Heart left ventricle (tissue), 16 donors: Measurements from ENCODE around the gene MRPS10. TPM values are rescaled to one million over a fixed set of nuclear protein-coding genes. Genes with fewer than 3 reads are reported as not detected.
A peak's percentile ranks its signal among the peaks of the same experiment; 100 is the strongest.

Source experiments
- ATAC-seq, 4 donors: fragments of 200-7000 bp; cut with Tn5 transposase; one replicate each; pipeline ENCODE4 v1.9.1; 2020 to 2022; ENCODE audit warnings: moderate library complexity in 4 of 4, mild to moderate bottlenecking in 3 of 4, moderate number of reproducible peaks in 1 of 4
- DNase-seq, 5 donors: peaks; one replicate each; pipeline ENCODE4 v3.0.0-alpha.2; 2020
- H3K27ac ChIP-seq, 12 donors: fragments of 200-600 bp; sonication (generic) in 4 of 12; one replicate each; pipeline versions ENCODE4 v1.5.0 to v1.8.0; 2016 to 2022; ENCODE audit warnings: mild to moderate bottlenecking in 2 of 12
- H3K27me3 ChIP-seq, 9 donors: fragments of 200-600 bp; sonication (generic) in 2 of 9; one replicate each; pipeline versions ENCODE4 v1.5.1 to v1.8.0; 2016 to 2022; ENCODE audit warnings: mild to moderate bottlenecking in 3 of 9
- H3K36me3 ChIP-seq, 9 donors: fragments of 200-600 bp; sonication (generic) in 2 of 9; one replicate each; pipeline versions ENCODE4 v1.5.0 to v1.8.0; 2018 to 2022; ENCODE audit warnings: mild to moderate bottlenecking in 2 of 9
- H3K4me1 ChIP-seq, 12 donors: fragments of 200-600 bp; sonication (generic) in 4 of 12; one replicate each; pipeline versions ENCODE4 v1.5.0 to v1.8.0; 2016 to 2022; ENCODE audit warnings: mild to moderate bottlenecking in 3 of 12
- H3K4me3 ChIP-seq, 12 donors: fragments of 200-600 bp; sonication (generic) in 4 of 12; one replicate each; pipeline versions ENCODE4 v1.5.0 to v1.8.0; 2017 to 2022; ENCODE audit warnings: mild to moderate bottlenecking in 9 of 12, moderate library complexity in 4 of 12
- H3K9me3 ChIP-seq, 12 donors: fragments of 200-600 bp; sonication (generic) in 4 of 12; one replicate each; pipeline versions ENCODE4 v1.5.0 to v1.8.0; 2016 to 2022; ENCODE audit warnings: mild to moderate bottlenecking in 1 of 12
- POLR2A ChIP-seq, 2 donors: fragments of 450-650 bp; IDR thresholded peaks; one replicate each; pipeline ENCODE4 v1.6.1; 2017; ENCODE audit warnings: antibody characterized with exemption in 2 of 2, mild to moderate bottlenecking in 2 of 2, moderate library complexity in 2 of 2
- WGBS, 4 donors: extraction: QIAGEN DNeasy Blood & Tissue Kit in 2 of 4; methylation state at CpG; one replicate each; pipeline versions ENCODE4 v1.1.5 to v1.1.7; 2013 to 2018; 5-methylcytosine and 5-hydroxymethylcytosine counted together
- intact Hi-C, 10 donors: fragments of 100-400 bp; cut with DNase I; formaldehyde crosslinking; loops; one replicate each; pipeline versions ENCODE4 v1.11.1 to v1.14.2; 2022
- polyA plus RNA-seq, 2 donors: library from polyadenylated mRNA; stranded (reverse); fragments of 200-250 nt; gene quantifications; one replicate each; pipeline ENCODE4 v1.2.3, GENCODE V29; 2013
- total RNA-seq, 9 donors: library from RNA; depleted of rRNA in 2 of 9; stranded (reverse); fragments of >200 nt in 2 of 9; fragmentation: NEBNext Ultra II Directional in 3 of 9; extraction: Animal tissue kit (Norgen Biotek cat#: 25700) in 3 of 9; gene quantifications; one replicate each; pipeline versions ENCODE4 v1.1.0 to v1.2.4, GENCODE V29; 2016 to 2023
- TF ChIP-seq, protein P1 (sequence below), 12 donors: fragments of 200-600 bp; sonication (generic) in 4 of 12; IDR thresholded peaks; one replicate each; pipeline versions ENCODE4 v1.5.0 to v1.8.0; 2018 to 2022; ENCODE audit warnings: antibody characterized with exemption in 12 of 12, mild to moderate bottlenecking in 5 of 12
- donor health status: ischemic (EF 13 %, LVEDD 7.1; RV severe dilation, severe dysfunction).
- donor health status: healthy with polysubstance abuse.
- donor health status: DM: no; HTN: yes; CAD: no.
- donor health status: DM: no; HTN: no; CAD: no.
- donor health status: ischemic (EF 25% LVEDD 6.9; RV normal size, moderate dysfunction).
- donor health status: ischemic (EF 25% LVEDD 5.7; RV mildly dilated, moderate dysfunction).
- donor health status: healthy.
- donor health status: DM: yes; HTN: yes; CAD: no.
- donor health status: ischemic (EF 35%, LVEDD 5.7; RV mildly dilated, moderate dysfunction).
- donor health status: nonischemic (EF 11% LVEDD 7.7; RV severe dilation, severe dysfunction).
- donor health status: DM: yes; HTN: yes; CAD: no.
- donor health status: PGD.
- donor health status: ischemic (EF 29% LVEDD 5.4; RV normal size, mild dysfunction).
- donor health status: nonischemic (EF 23%, LVEDD 6.1; RV moderate dilation, normal function).

MRPS10 gene
- total and polyA plus RNA-seq, 11 donors, result 36.9 to 73.5 (median 53.4) TPM

DNA sequence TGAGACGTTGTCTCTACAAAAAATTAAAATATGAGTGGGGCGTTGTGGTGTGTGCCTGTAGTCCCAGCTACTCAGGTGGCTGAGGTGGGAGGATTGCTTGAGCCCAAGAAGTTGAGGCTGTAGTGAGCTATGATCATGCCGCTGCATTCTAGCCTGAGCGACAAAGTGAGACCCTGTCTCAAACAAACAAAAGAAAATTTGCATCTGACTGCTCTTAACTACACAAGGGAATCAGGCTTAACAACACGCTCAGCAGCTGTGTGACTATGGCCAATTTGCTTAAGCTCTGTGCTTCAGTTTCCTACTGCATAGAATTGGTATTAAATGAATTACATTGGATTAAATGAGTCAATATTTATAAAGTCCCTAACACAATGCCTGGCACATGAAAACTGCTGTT, 24.3 kb upstream of the MRPS10 start:
- H3K4me3 ChIP-seq, result no peak overlapping the region
- WGBS, 4 donors, result 89 to 93% (median 92%) methylated on average over 5 of the region's 5 CpGs
- H3K36me3 ChIP-seq, result peaks cover 0 to 73% (median 24%) of the 10 kb centered on the region in 9 donors
- no peak for ATAC-seq
- no peak for TF ChIP-seq POLR2A (IDR thresholded peaks at IDR 0.05)
- TF ChIP-seq, protein P1, sequence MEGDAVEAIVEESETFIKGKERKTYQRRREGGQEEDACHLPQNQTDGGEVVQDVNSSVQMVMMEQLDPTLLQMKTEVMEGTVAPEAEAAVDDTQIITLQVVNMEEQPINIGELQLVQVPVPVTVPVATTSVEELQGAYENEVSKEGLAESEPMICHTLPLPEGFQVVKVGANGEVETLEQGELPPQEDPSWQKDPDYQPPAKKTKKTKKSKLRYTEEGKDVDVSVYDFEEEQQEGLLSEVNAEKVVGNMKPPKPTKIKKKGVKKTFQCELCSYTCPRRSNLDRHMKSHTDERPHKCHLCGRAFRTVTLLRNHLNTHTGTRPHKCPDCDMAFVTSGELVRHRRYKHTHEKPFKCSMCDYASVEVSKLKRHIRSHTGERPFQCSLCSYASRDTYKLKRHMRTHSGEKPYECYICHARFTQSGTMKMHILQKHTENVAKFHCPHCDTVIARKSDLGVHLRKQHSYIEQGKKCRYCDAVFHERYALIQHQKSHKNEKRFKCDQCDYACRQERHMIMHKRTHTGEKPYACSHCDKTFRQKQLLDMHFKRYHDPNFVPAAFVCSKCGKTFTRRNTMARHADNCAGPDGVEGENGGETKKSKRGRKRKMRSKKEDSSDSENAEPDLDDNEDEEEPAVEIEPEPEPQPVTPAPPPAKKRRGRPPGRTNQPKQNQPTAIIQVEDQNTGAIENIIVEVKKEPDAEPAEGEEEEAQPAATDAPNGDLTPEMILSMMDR (IDR thresholded peaks at IDR 0.05), result no peak
- peaks cover 0 to 6% (median 0%) of the 10 kb centered on the region in 12 donors for H3K4me1 ChIP-seq
- no peaks in the 10 kb centered on the region for H3K27me3 ChIP-seq
- DNase-seq, result no peak
- no peak overlapping the region for H3K27ac ChIP-seq
- no peaks in the 10 kb centered on the region for H3K9me3 ChIP-seq
- intact Hi-C loops, result no loop called here

DNA sequence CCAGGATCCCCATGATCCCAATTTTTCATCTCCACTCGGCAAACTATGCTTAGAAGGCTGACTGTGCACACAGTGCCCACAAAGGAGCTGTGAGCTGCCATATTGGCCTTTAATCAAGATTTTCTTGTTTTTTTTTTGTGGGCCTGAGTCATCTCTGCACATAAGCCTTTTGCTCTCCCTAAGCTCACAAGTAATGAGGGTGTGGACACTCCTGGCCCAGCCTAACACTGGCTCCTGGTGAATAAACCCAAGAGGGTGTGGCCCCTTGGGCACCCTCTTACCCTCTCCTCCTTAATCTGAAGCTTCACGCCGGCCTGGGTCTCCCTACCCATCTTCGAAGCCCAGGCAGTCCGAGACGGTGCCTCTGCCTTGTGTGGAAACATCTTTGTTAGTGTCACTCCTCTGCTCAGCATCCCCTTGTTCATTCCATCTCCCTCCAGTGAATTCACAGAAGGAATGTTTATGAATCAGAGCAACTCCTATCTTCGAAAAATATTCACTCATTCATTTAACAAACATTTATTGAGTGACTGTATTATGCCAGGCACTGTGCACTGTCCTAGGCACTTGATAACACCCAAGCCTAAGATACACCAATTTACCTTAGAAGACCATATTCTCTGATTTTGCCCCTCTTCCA, 22.2 kb upstream of the MRPS10 start:
- intact Hi-C loops, result no loop called here
- 91 to 94% (median 93%) methylated on average over 7 of the region's 7 CpGs for WGBS, 4 donors
- ATAC-seq, result peak in 2 of 4 donors; percentile 22 to 43

DNA sequence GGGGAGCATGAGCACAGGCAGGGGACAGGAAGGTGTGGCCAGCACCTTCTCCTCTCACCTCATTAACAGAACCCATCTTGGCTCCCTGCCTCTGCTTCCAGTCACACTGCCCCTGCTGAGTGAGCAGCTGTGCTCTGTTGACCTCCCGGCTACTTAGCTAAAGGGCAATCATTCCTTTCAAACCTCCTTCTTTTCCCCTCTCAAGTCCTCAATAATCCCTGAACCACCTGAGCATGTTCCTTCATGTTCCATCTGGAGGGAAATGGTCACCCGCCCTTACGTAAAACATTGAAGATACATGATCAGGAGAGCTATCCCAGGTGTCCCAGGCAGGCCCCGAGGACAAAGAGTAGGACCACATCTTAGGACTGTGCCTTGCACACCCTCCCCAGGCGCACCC, 21.7 kb upstream of the MRPS10 start:
- H3K36me3 ChIP-seq, result peaks cover 0 to 72% (median 25%) of the 10 kb centered on the region in 9 donors
- DNase-seq (no peak), ATAC-seq (peak in 1 of 4 donors; percentile 9)
- 92 to 94% (median 94%) methylated on average over 5 of the region's 5 CpGs for WGBS, 4 donors
- intact Hi-C loops, result no loop called here
- H3K4me3 ChIP-seq, result no peak overlapping the region
- TF ChIP-seq, protein P1 (IDR thresholded peaks at IDR 0.05), result no peak
- no peak for TF ChIP-seq POLR2A (IDR thresholded peaks at IDR 0.05)
- H3K27ac ChIP-seq, result no peak overlapping the region
- H3K4me1 ChIP-seq, result peaks cover 0 to 9% (median 0%) of the 10 kb centered on the region in 12 donors
- no peaks in the 10 kb centered on the region for H3K9me3 ChIP-seq
- H3K27me3 ChIP-seq, result no peaks in the 10 kb centered on the region

More for the DNA sequence above, 22.2 kb upstream of the MRPS10 start:
- Histone ChIP-seq H3K4me1 (peaks cover 0 to 9% (median 0%) of the 10 kb centered on the region in 12 donors), H3K27ac (no peak overlapping the region), H3K36me3 (peaks cover 0 to 72% (median 22%) of the 10 kb centered on the region in 9 donors), H3K9me3 (no peaks in the 10 kb centered on the region), H3K27me3 (no peaks in the 10 kb centered on the region), H3K4me3 (no peak overlapping the region)
- TF ChIP-seq, protein P1 (IDR thresholded peaks at IDR 0.05), result no peak
- TF ChIP-seq POLR2A (IDR thresholded peaks at IDR 0.05), result no peak
- DNase-seq, result no peak

DNA sequence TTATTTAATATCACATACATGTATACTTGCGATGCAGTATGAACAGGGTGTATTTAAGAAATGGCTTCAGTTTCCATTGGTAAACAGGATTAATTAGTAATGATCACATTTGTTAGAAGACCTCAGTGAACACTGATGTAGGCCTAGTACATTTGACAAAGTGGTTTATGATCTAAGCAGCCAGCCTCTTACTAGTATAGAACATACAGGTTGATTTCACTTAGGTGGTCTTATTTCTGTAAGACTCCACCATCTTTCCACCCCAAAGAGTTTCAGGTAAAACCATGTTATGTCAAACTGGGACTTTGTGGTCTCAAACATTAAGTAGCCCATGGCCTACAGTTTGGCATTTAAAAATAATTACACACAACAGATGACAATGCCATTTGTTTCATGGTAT, 20.2 kb upstream of the MRPS10 start:
- H3K4me1 ChIP-seq, result peaks cover 0 to 9% (median 0%) of the 10 kb centered on the region in 12 donors

More for the DNA sequence above, 20.2 kb upstream of the MRPS10 start:
- 98 to 100% (median 100%) methylated on average over 1 of the region's 1 CpG for WGBS, 4 donors
- DNase-seq (no peak), ATAC-seq (no peak)
- Histone ChIP-seq H3K27ac (no peak overlapping the region), H3K9me3 (no peaks in the 10 kb centered on the region), H3K4me3 (no peak overlapping the region), H3K36me3 (peaks cover 0 to 69% (median 22%) of the 10 kb centered on the region in 9 donors), H3K27me3 (no peaks in the 10 kb centered on the region)
- no peak for TF ChIP-seq POLR2A (IDR thresholded peaks at IDR 0.05)
- TF ChIP-seq, protein P1 (IDR thresholded peaks at IDR 0.05), result no peak
- intact Hi-C loops, result no loop called here
